ENCODE measurements around the gene TGFBR2. TPM values are rescaled to one million over a fixed set of nuclear protein-coding genes. Genes with fewer than 3 reads are reported as not detected.
A peak's percentile ranks its signal among the peaks of the same experiment; 100 is the strongest.

Gene TGFBR2
- total and polyA plus RNA-seq, 5 experiments from 2014 or later, result 128 to 268 (median 226) TPM

- DNase-seq, result no peak
- peak overlapping the region; percentile 93 to 100 (median 98) for H3K27ac Mint-ChIP-seq
These were observed 1.4 kb upstream of the TGFBR2 start for GRCh38 chr3:30605005-30605404.

GRCh38 chr3:30605706-30606300 is 598 bp upstream of the TGFBR2 start:
- H3K27me3 Mint-ChIP-seq, result no peaks in the 10 kb centered on the region
- H3K4me3 Mint-ChIP-seq, result peak overlapping the region; percentile 77 to 100 (median 97)
- POLR2A ChIA-PET, result interaction anchor here (0.6 to 16.0 kb wide), 21 partner anchors 12 to 1608 kb away, joined by 3 to 315 read pairs (median 11); no protein-coding TSS in a partner anchor
- DNase-seq (no peak), ATAC-seq (no peak)
- peaks cover 13 to 29% (median 21%) of the 10 kb centered on the region in 3 donors for H3K36me3 Mint-ChIP-seq
- peaks cover 27 to 77% (median 54%) of the 10 kb centered on the region in 4 donors for H3K4me1 Mint-ChIP-seq
- H3K9me3 Mint-ChIP-seq, result peaks cover 0 to 7% (median 0%) of the 10 kb centered on the region in 9 donors
- H3K27ac Mint-ChIP-seq, result peak overlapping the region; percentile 93 to 100 (median 98)

More at GRCh38 chr3:30605005-30605404, 1.4 kb upstream of the TGFBR2 start:
- no peak for ATAC-seq
- Mint-ChIP-seq H3K4me3 (peak overlapping the region; percentile 77 to 100 (median 97)), H3K4me1 (peaks cover 25 to 73% (median 51%) of the 10 kb centered on the region in 4 donors), H3K9me3 (peaks cover 0 to 7% (median 0%) of the 10 kb centered on the region in 9 donors), H3K27me3 (no peaks in the 10 kb centered on the region), H3K36me3 (peaks cover 13 to 25% (median 18%) of the 10 kb centered on the region in 3 donors)
- POLR2A ChIA-PET, result interaction anchor here (0.7 to 4.0 kb wide), 6 partner anchors 24 to 251 kb away, joined by 3 to 35 read pairs (median 4); no protein-coding TSS in a partner anchor

GRCh38 chr3:30607032-30607833 is 832 bp downstream of the TGFBR2 start:
- POLR2A ChIA-PET, result interaction anchor here (0.7 to 16.0 kb wide), 29 partner anchors 11 to 408 kb away, joined by 3 to 315 read pairs (median 7); no protein-coding TSS in a partner anchor
- peak overlapping the region; percentile 94 to 100 (median 97) for H3K27ac Mint-ChIP-seq
- ATAC-seq (peak; percentile 33 to 43), DNase-seq (peak; percentile 53 to 86 (median 70))
- no peaks in the 10 kb centered on the region for H3K27me3 Mint-ChIP-seq
- peaks cover 0 to 7% (median 0%) of the 10 kb centered on the region in 9 donors for H3K9me3 Mint-ChIP-seq
- H3K4me1 Mint-ChIP-seq, result peaks cover 36 to 80% (median 55%) of the 10 kb centered on the region in 4 donors
- H3K4me3 Mint-ChIP-seq, result peak overlapping the region; percentile 77 to 99 (median 96)
- peaks cover 13 to 32% (median 21%) of the 10 kb centered on the region in 3 donors for H3K36me3 Mint-ChIP-seq

GRCh38 chr3:30608598-30608947 is 2.2 kb downstream of the TGFBR2 start:
- peaks cover 13 to 36% (median 21%) of the 10 kb centered on the region in 3 donors for H3K36me3 Mint-ChIP-seq
- POLR2A ChIA-PET, result interaction anchor here (1.0 to 16.0 kb wide), 14 partner anchors 10 to 293 kb away, joined by 3 to 315 read pairs (median 10); no protein-coding TSS in a partner anchor
- no peak for ATAC-seq

GRCh38 chr3:30609930-30610701 is 3.7 kb downstream of the TGFBR2 start:
- Mint-ChIP-seq H3K9me3 (peaks cover 0 to 7% (median 0%) of the 10 kb centered on the region in 9 donors), H3K4me1 (peaks cover 39 to 81% (median 61%) of the 10 kb centered on the region in 4 donors), H3K36me3 (peaks cover 13 to 36% (median 21%) of the 10 kb centered on the region in 3 donors), H3K27me3 (no peaks in the 10 kb centered on the region), H3K27ac (peak overlapping the region; percentile 92 to 100 (median 94)), H3K4me3 (peak overlapping the region; percentile 77 to 99 (median 95))
- POLR2A ChIA-PET, result interaction anchor here (0.7 to 16.0 kb wide), 7 partner anchors 9 to 79 kb away, joined by 3 to 315 read pairs (median 8); no protein-coding TSS in a partner anchor
- no peak for ATAC-seq
- no peak for DNase-seq

More at GRCh38 chr3:30608598-30608947, 2.2 kb downstream of the TGFBR2 start:
- H3K9me3 Mint-ChIP-seq, result peaks cover 0 to 7% (median 0%) of the 10 kb centered on the region in 9 donors
- no peaks in the 10 kb centered on the region for H3K27me3 Mint-ChIP-seq
- H3K27ac Mint-ChIP-seq, result peak overlapping the region; percentile 90 to 100 (median 94)
- peak overlapping the region; percentile 77 to 99 (median 95) for H3K4me3 Mint-ChIP-seq
- DNase-seq, result no peak
- H3K4me1 Mint-ChIP-seq, result peaks cover 45 to 81% (median 60%) of the 10 kb centered on the region in 4 donors

- ATAC-seq, result peak in 1 of 2 donors; percentile 5
- peaks cover 32 to 80% (median 60%) of the 10 kb centered on the region in 4 donors for H3K4me1 Mint-ChIP-seq
- H3K36me3 Mint-ChIP-seq, result peaks cover 15 to 41% (median 21%) of the 10 kb centered on the region in 3 donors
These were observed 4.4 kb downstream of the TGFBR2 start for GRCh38 chr3:30610702-30611368.

GRCh38 chr3:30611613-30612436 is 5.4 kb downstream of the TGFBR2 start:
- Mint-ChIP-seq H3K27me3 (no peaks in the 10 kb centered on the region), H3K27ac (peak overlapping the region; percentile 92 to 100 (median 94)), H3K4me3 (peak overlapping the region; percentile 77 to 99 (median 95)), H3K36me3 (peaks cover 18 to 47% (median 21%) of the 10 kb centered on the region in 3 donors), H3K4me1 (peaks cover 33 to 84% (median 65%) of the 10 kb centered on the region in 4 donors), H3K9me3 (peaks cover 0 to 4% (median 0%) of the 10 kb centered on the region in 9 donors)
- peak in 3 of 10 donors; percentile 33 to 48 (median 45) for DNase-seq
- POLR2A ChIA-PET, result interaction anchor here (0.7 to 16.0 kb wide), 18 partner anchors 11 to 369 kb away, joined by 3 to 315 read pairs (median 5); no protein-coding TSS in a partner anchor
- peak; percentile 29 to 50 for ATAC-seq

More at GRCh38 chr3:30610702-30611368, 4.4 kb downstream of the TGFBR2 start:
- H3K9me3 Mint-ChIP-seq, result peaks cover 0 to 7% (median 0%) of the 10 kb centered on the region in 9 donors
- POLR2A ChIA-PET, result interaction anchor here (0.7 to 16.0 kb wide), 12 partner anchors 8 to 276 kb away, joined by 3 to 315 read pairs (median 8); no protein-coding TSS in a partner anchor
- DNase-seq, result no peak
- H3K4me3 Mint-ChIP-seq, result peak overlapping the region; percentile 77 to 99 (median 95)
- no peaks in the 10 kb centered on the region for H3K27me3 Mint-ChIP-seq
- peak overlapping the region; percentile 92 to 100 (median 94) for H3K27ac Mint-ChIP-seq

GRCh38 chr3:30612437-30613132 is 6.2 kb downstream of the TGFBR2 start:
- ATAC-seq (peak in 1 of 2 donors; percentile 14), DNase-seq (peak in 1 of 10 donors; percentile 4)
- H3K36me3 Mint-ChIP-seq, result peaks cover 18 to 47% (median 21%) of the 10 kb centered on the region in 3 donors
- no peaks in the 10 kb centered on the region for H3K27me3 Mint-ChIP-seq
- H3K27ac Mint-ChIP-seq, result peak overlapping the region; percentile 92 to 100 (median 94)
- POLR2A ChIA-PET, result interaction anchor here (0.6 to 16.0 kb wide), 20 partner anchors 10 to 370 kb away, joined by 3 to 315 read pairs (median 6); no protein-coding TSS in a partner anchor
- peaks cover 0 to 4% (median 0%) of the 10 kb centered on the region in 9 donors for H3K9me3 Mint-ChIP-seq
- peaks cover 38 to 90% (median 70%) of the 10 kb centered on the region in 4 donors for H3K4me1 Mint-ChIP-seq
- peak overlapping the region; percentile 77 to 99 (median 95) for H3K4me3 Mint-ChIP-seq

GRCh38 chr3:30613133-30613825 is 6.9 kb downstream of the TGFBR2 start:
- DNase-seq (peak in 3 of 10 donors; percentile 14 to 27 (median 21)), ATAC-seq (no peak)
- H3K27me3 Mint-ChIP-seq, result no peaks in the 10 kb centered on the region
- H3K36me3 Mint-ChIP-seq, result peaks cover 14 to 48% (median 16%) of the 10 kb centered on the region in 3 donors
- peak overlapping the region; percentile 92 to 100 (median 94) for H3K27ac Mint-ChIP-seq
- POLR2A ChIA-PET, result interaction anchor here (0.6 to 16.0 kb wide), 17 partner anchors 10 to 294 kb away, joined by 3 to 315 read pairs (median 5); no protein-coding TSS in a partner anchor
- H3K9me3 Mint-ChIP-seq, result peaks cover 0 to 2% (median 0%) of the 10 kb centered on the region in 9 donors
- peak overlapping the region; percentile 77 to 99 (median 95) for H3K4me3 Mint-ChIP-seq
- H3K4me1 Mint-ChIP-seq, result peaks cover 41 to 95% (median 77%) of the 10 kb centered on the region in 4 donors
